Upper lobe of right lung (tissue), 1 donor: ENCODE results near the gene SLC12A3. TPM values are rescaled to one million over a fixed set of nuclear protein-coding genes. Genes with fewer than 3 reads are reported as not detected.

Experiments
- ATAC-seq: fragments of 200-7000 bp; cut with Tn5 transposase; one replicate; pipeline ENCODE4 v1.9.1; 2020; ENCODE audit warnings: mild to moderate bottlenecking, moderate library complexity
- DNase-seq: peaks from one replicate; pipeline ENCODE4 v3.0.0-alpha.2; 2020
- H3K27ac ChIP-seq: fragments of 200-600 bp; one replicate; pipeline ENCODE4 v1.8.0; 2022
- H3K27me3 ChIP-seq: fragments of 200-600 bp; one replicate; pipeline ENCODE4 v1.8.0; 2022; ENCODE audit warnings: mild to moderate bottlenecking
- H3K36me3 ChIP-seq: fragments of 200-600 bp; one replicate; pipeline ENCODE4 v1.8.0; 2022
- H3K4me1 ChIP-seq: fragments of 200-600 bp; one replicate; pipeline ENCODE4 v1.8.0; 2022
- H3K4me3 ChIP-seq: fragments of 200-600 bp; one replicate; pipeline ENCODE4 v1.8.0; 2022; ENCODE audit warnings: mild to moderate bottlenecking
- H3K9me3 ChIP-seq: fragments of 200-600 bp; one replicate; pipeline ENCODE4 v1.8.0; 2022
- CTCF ChIP-seq: fragments of 200-600 bp; IDR thresholded peaks from one replicate; pipeline ENCODE4 v1.8.0; 2022; ENCODE audit warnings: antibody characterized with exemption
- intact Hi-C: fragments of 100-400 bp; cut with DNase I; formaldehyde crosslinking; loops from one replicate; pipeline ENCODE4 v1.11.0; 2022
- total RNA-seq: library from RNA; stranded (reverse); fragmentation: NEBNext Ultra II Directional; extraction: Animal tissue kit (Norgen Biotek cat#: 25700); gene quantifications from one replicate; pipeline ENCODE4 v1.2.1, GENCODE V29; 2021
- donor health status: DM: no; HTN: yes; CAD: no; lungs with severe emphysema.

SLC12A3 gene
- total RNA-seq, 1 donor from 2014 or later = not detected

GRCh38 chr16:56915336-56916119 is 50.5 kb downstream of the SLC12A3 start:
- Histone ChIP-seq H3K9me3 (no peaks in the 10 kb centered on the region), H3K36me3 (no peaks in the 10 kb centered on the region), H3K27me3 (no peaks in the 10 kb centered on the region), H3K4me1 (peaks cover 57% of the 10 kb centered on the region), H3K27ac (peak overlapping the region; percentile 55), H3K4me3 (no peak overlapping the region)
- DNase-seq (no peak), ATAC-seq (no peak)
- no peak for TF ChIP-seq CTCF
- intact Hi-C loops = no loop called here

- DNase-seq = no peak
- H3K4me3 ChIP-seq = no peak overlapping the region
- intact Hi-C loops = no loop called here
- peak; percentile 53 for ATAC-seq
- H3K27me3 ChIP-seq = no peaks in the 10 kb centered on the region
- peak overlapping the region; percentile 68 for H3K27ac ChIP-seq
- no peaks in the 10 kb centered on the region for H3K9me3 ChIP-seq
- H3K4me1 ChIP-seq = peaks cover 45% of the 10 kb centered on the region
- TF ChIP-seq CTCF = no peak
- H3K36me3 ChIP-seq = no peaks in the 10 kb centered on the region
Measured at GRCh38 chr16:56916571-56917403, 51.8 kb downstream of the SLC12A3 start.

- DNase-seq (no peak), ATAC-seq (no peak)
- intact Hi-C loops = no loop called here
- H3K9me3 ChIP-seq = no peaks in the 10 kb centered on the region
- TF ChIP-seq CTCF = no peak
- no peak overlapping the region for H3K4me3 ChIP-seq
- H3K36me3 ChIP-seq = no peaks in the 10 kb centered on the region
- no peak overlapping the region for H3K27ac ChIP-seq
- H3K4me1 ChIP-seq = peaks cover 28% of the 10 kb centered on the region
- no peaks in the 10 kb centered on the region for H3K27me3 ChIP-seq
Measured at GRCh38 chr16:56918467-56919012, 53.5 kb downstream of the SLC12A3 start.

- no peak overlapping the region for H3K4me3 ChIP-seq
- H3K27ac ChIP-seq = no peak overlapping the region
- ATAC-seq (no peak), DNase-seq (no peak)
- TF ChIP-seq CTCF = no peak
- H3K36me3 ChIP-seq = no peaks in the 10 kb centered on the region
- peaks cover 24% of the 10 kb centered on the region for H3K4me1 ChIP-seq
- H3K27me3 ChIP-seq = no peaks in the 10 kb centered on the region
- intact Hi-C loops = no loop called here
- H3K9me3 ChIP-seq = no peaks in the 10 kb centered on the region
Measured at GRCh38 chr16:56919099-56919800, 54.2 kb downstream of the SLC12A3 start.

GRCh38 chr16:56921571-56921970 is 56.6 kb downstream of the SLC12A3 start:
- Histone ChIP-seq H3K4me1 (peaks cover 10% of the 10 kb centered on the region), H3K27ac (no peak overlapping the region), H3K4me3 (no peak overlapping the region), H3K27me3 (no peaks in the 10 kb centered on the region), H3K9me3 (no peaks in the 10 kb centered on the region), H3K36me3 (no peaks in the 10 kb centered on the region)
- intact Hi-C loops = no loop called here
- no peak for TF ChIP-seq CTCF
- ATAC-seq (no peak), DNase-seq (no peak)
